PC-9 (cell line): Measurements from ENCODE around the gene NPTX1. TPM values are rescaled to one million over a fixed set of nuclear protein-coding genes. Genes with fewer than 3 reads are reported as not detected.

Source experiments
- BruUV-seq: library from RNA; stranded (reverse); fragments of 400-500 nt; replicated peaks from 2 replicates; lab custom pipeline; 2021; lab: Mats Ljungman, UMichigan
- CTCF ChIA-PET: fragments of 300-600 bp; sonication (Branson Sonifier 250); formaldehyde crosslinking; loops from one replicate; lab custom pipeline; 2022; ENCODE audit warnings: antibody characterized with exemption; lab: Charles Lee
- POLR2A ChIA-PET: fragments of 300-600 bp; sonication (Branson Sonifier 250); formaldehyde crosslinking; loops from one replicate; lab custom pipeline; 2022; ENCODE audit warnings: antibody characterized with exemption; ENCODE audit not compliant: unreplicated experiment; lab: Charles Lee
- DNase-seq, 2 experiments: peaks; one replicate each; pipeline versions ENCODE4 v3.0.0 to v3.0.0-alpha.2; 2015 to 2022; ENCODE audit warnings: mixed read lengths in 1 of 2
- H2AFZ ChIP-seq: fragments of 200-600 bp; sonication (generic); 2 replicates; pipeline ENCODE4 v1.8.1; 2017; ENCODE audit warnings: antibody characterized with exemption
- H3F3A ChIP-seq: fragments of 200-600 bp; sonication (generic); 2 replicates; pipeline ENCODE4 v1.8.1; 2017; ENCODE audit warnings: antibody characterized with exemption, mild to moderate bottlenecking, low read depth; ENCODE audit not compliant: insufficient read depth
- H3K27ac ChIP-seq: fragments of 200-600 bp; sonication (generic); 2 replicates; pipeline ENCODE4 v1.6.1; 2016; ENCODE audit warnings: mixed run types
- H3K27me3 ChIP-seq: fragments of 200-600 bp; sonication (generic); 2 replicates; pipeline ENCODE4 v1.6.1; 2016; ENCODE audit warnings: low read depth, mixed run types; ENCODE audit not compliant: insufficient read depth
- H3K36me3 ChIP-seq: fragments of 200-600 bp; sonication (generic); 2 replicates; pipeline ENCODE4 v1.6.1; 2016; ENCODE audit warnings: low read depth, mixed run types
- H3K4me1 ChIP-seq: fragments of 200-600 bp; sonication (generic); replicated peaks from 2 replicates; pipeline ENCODE4 v1.6.1; 2016; ENCODE audit warnings: mixed run types; ENCODE audit not compliant: insufficient read depth
- H3K4me2 ChIP-seq: fragments of 200-600 bp; sonication (generic); 2 replicates; pipeline ENCODE4 v1.6.1; 2017; ENCODE audit warnings: mixed run types
- H3K4me3 ChIP-seq: fragments of 200-600 bp; sonication (generic); 2 replicates; pipeline ENCODE4 v1.6.1; 2016; ENCODE audit warnings: mixed run types
- H3K79me2 ChIP-seq: fragments of 200-600 bp; sonication (generic); 2 replicates; pipeline ENCODE4 v1.6.1; 2017; ENCODE audit warnings: low read depth, mixed run types
- H3K9me2 ChIP-seq: fragments of 200-600 bp; sonication (generic); 2 replicates; pipeline ENCODE4 v1.8.1; 2017; ENCODE audit warnings: mild to moderate bottlenecking; ENCODE audit not compliant: insufficient read depth
- H3K9me3 ChIP-seq: fragments of 200-600 bp; sonication (generic); 2 replicates; pipeline ENCODE4 v1.8.1; 2016; ENCODE audit warnings: low read depth; ENCODE audit not compliant: insufficient read depth
- H4K20me1 ChIP-seq: fragments of 200-600 bp; sonication (generic); 2 replicates; pipeline ENCODE4 v1.8.1; 2017; ENCODE audit not compliant: insufficient read depth
- EZH2 ChIP-seq: fragments of 200-600 bp; sonication (generic); IDR thresholded peaks from 2 replicates; pipeline ENCODE4 v1.8.0; 2017; ENCODE audit warnings: antibody characterized with exemption, low read depth
- intact Hi-C: fragments of 100-400 bp; cut with micrococcal nuclease; formaldehyde crosslinking; loops from one replicate; pipeline ENCODE4 v1.10.0; 2022; ENCODE audit not compliant: unreplicated experiment
- total RNA-seq: library from RNA; stranded (reverse); gene quantifications from 2 replicates; pipeline ENCODE4 v1.2.3, GENCODE V29; 2021
- TF ChIP-seq, protein P1 (sequence below): fragments of 200-600 bp; sonication (generic); conservative IDR thresholded peaks from 2 replicates; pipeline ENCODE4 v1.6.1; 2017; ENCODE audit warnings: mixed run types, antibody characterized with exemption, mild to moderate bottlenecking, moderate library complexity

Gene NPTX1
- total RNA-seq, 1 experiment from 2014 or later, result 6.9 TPM

DNA sequence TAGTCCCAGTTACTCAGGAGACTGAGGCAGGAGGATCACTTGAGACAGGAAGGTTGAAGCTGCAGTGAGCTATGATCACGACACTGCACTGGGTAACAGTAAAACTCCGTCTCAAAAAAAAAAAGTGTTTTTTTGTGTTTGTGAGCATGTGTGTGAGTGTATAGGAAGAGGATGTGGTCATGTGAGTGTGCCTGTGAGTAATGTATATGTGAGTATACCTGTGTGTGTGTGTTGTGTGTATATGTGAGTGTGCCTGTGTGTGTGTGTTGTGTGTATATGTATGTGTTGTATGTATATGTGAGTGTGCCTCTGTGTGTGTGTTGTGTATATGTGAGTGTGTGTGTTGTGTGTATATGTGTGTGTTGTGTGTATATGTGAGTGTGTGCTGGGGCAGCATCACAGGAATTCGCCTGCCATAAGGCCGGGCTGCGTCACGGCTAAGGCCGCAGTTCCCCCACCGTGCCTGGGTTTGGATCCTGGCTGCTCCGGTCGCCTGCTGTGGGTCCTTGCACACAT lies 21.4 kb upstream of the NPTX1 start:
- no peaks in the 10 kb centered on the region for H3K9me3 ChIP-seq
- no peaks in the 10 kb centered on the region for H3K79me2 ChIP-seq
- H2AFZ ChIP-seq, result no peak overlapping the region
- CTCF ChIA-PET, result no interaction called here
- TF ChIP-seq, protein P1, sequence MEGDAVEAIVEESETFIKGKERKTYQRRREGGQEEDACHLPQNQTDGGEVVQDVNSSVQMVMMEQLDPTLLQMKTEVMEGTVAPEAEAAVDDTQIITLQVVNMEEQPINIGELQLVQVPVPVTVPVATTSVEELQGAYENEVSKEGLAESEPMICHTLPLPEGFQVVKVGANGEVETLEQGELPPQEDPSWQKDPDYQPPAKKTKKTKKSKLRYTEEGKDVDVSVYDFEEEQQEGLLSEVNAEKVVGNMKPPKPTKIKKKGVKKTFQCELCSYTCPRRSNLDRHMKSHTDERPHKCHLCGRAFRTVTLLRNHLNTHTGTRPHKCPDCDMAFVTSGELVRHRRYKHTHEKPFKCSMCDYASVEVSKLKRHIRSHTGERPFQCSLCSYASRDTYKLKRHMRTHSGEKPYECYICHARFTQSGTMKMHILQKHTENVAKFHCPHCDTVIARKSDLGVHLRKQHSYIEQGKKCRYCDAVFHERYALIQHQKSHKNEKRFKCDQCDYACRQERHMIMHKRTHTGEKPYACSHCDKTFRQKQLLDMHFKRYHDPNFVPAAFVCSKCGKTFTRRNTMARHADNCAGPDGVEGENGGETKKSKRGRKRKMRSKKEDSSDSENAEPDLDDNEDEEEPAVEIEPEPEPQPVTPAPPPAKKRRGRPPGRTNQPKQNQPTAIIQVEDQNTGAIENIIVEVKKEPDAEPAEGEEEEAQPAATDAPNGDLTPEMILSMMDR, result no peak
- TF ChIP-seq EZH2, result no peak
- intact Hi-C loops, result no loop called here
- POLR2A ChIA-PET, result interaction anchor here (0.7 kb wide), 1 partner anchor 440 kb away, joined by 3 read pairs; no protein-coding TSS in a partner anchor
- H3F3A ChIP-seq, result no peaks in the 10 kb centered on the region
- no peak overlapping the region for H3K4me3 ChIP-seq
- no peaks in the 10 kb centered on the region for H3K9me2 ChIP-seq
- no peak for DNase-seq
- peaks cover 5% of the 10 kb centered on the region; the same call in 1 of the 2 replicates for H3K27me3 ChIP-seq
- H4K20me1 ChIP-seq, result no peaks in the 10 kb centered on the region
- BruUV-seq, result no TSS peak
- H3K4me1 ChIP-seq, result no peaks in the 10 kb centered on the region
- no peaks in the 10 kb centered on the region for H3K36me3 ChIP-seq
- no peak overlapping the region for H3K4me2 ChIP-seq
- no peak overlapping the region for H3K27ac ChIP-seq

DNA sequence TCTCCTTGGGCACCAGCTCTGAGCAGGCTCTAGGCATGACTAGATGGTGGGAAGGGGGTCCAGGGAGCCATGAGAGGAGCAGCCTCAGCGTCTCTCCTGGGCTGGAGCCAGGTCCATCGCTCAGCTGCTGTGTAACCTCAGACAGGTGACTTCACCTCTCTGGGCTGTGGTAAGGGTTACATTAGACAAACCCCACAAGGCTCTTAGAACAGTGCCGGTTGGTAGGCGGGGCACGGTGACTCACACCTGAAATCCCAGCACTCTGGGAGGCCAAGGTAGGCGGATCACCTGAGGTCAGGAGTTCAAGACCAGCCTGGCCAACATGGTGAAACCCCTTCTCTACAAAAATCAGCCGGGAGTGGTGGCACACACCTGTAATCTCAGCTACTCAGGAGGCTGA lies 18.1 kb upstream of the NPTX1 start:
- Histone ChIP-seq H3K79me2 (no peaks in the 10 kb centered on the region), H3K9me3 (no peaks in the 10 kb centered on the region), H3K4me1 (no peaks in the 10 kb centered on the region), H3K36me3 (no peaks in the 10 kb centered on the region), H3K27me3 (0 out of 2 replicates have a peak, but pooled peaks cover 4% of the 10 kb centered on the region), H3K4me2 (no peak overlapping the region), H4K20me1 (no peaks in the 10 kb centered on the region), H2AFZ (no peak overlapping the region), H3K27ac (no peak overlapping the region), H3K4me3 (no peak overlapping the region), H3K9me2 (no peaks in the 10 kb centered on the region), H3F3A (no peaks in the 10 kb centered on the region)
- no TSS peak for BruUV-seq
- POLR2A ChIA-PET, result no interaction called here
- intact Hi-C loops, result no loop called here
- DNase-seq, result no peak
- no peak for TF ChIP-seq EZH2
- TF ChIP-seq, protein P1, result no peak
- CTCF ChIA-PET, result no interaction called here

DNA sequence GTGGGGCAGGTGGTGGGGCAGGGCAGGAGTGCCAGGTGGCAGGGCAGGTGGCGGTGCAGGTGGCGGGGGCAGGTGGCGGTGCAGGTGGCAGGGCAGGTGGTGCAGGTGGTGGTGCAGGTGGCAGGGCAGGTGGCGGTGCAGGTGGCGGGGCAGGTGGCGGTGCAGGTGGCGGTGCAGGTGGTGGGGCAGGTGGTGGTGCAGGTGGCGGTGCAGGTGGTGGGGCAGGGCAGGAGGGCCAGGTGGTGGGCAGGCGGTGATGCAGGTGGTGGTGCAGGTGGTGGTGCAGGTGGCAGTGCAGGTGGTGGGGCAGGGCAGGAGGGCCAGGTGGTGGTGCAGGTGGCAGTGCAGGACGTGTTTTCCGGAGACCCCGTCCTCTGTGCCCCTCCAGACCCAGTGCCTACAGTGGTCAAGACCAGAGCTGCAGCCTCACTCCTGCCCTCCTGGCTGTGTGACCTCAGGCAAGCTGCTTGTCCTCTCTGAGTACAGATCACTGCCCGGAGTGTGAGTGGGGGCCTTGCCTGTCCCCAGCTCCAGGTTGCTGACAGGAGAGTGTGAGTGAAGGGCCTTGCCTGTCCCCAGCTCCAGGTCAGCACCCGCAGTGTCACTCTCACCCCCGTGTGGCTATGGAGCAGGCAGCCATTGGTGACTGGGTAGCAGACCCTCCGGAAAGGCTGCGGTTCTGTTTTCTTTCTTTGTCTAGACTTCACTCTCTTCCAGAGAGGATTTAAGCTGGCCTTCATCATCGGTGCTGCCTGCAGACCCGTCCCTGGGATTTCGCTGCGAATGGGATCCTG lies 16.1 kb upstream of the NPTX1 start:
- DNase-seq, result no peak
- no TSS peak for BruUV-seq
- H2AFZ ChIP-seq, result no peak overlapping the region
- no peak overlapping the region for H3K4me2 ChIP-seq
- no peaks in the 10 kb centered on the region for H3K9me3 ChIP-seq
- no peak for TF ChIP-seq EZH2
- TF ChIP-seq, protein P1, result no peak
- ChIA-PET POLR2A (no interaction called here), CTCF (no interaction called here)
- H3K27ac ChIP-seq, result no peak overlapping the region
- no peaks in the 10 kb centered on the region for H3K4me1 ChIP-seq
- H3F3A ChIP-seq, result no peaks in the 10 kb centered on the region
- no peak overlapping the region for H3K4me3 ChIP-seq
- H3K9me2 ChIP-seq, result no peaks in the 10 kb centered on the region
- H3K36me3 ChIP-seq, result no peaks in the 10 kb centered on the region
- H4K20me1 ChIP-seq, result no peaks in the 10 kb centered on the region
- no peaks in the 10 kb centered on the region for H3K79me2 ChIP-seq
- no peaks in the 10 kb centered on the region for H3K27me3 ChIP-seq
- intact Hi-C loops, result no loop called here
